Measurements from ENCODE around the gene FXN.

The FXN gene

DNA sequence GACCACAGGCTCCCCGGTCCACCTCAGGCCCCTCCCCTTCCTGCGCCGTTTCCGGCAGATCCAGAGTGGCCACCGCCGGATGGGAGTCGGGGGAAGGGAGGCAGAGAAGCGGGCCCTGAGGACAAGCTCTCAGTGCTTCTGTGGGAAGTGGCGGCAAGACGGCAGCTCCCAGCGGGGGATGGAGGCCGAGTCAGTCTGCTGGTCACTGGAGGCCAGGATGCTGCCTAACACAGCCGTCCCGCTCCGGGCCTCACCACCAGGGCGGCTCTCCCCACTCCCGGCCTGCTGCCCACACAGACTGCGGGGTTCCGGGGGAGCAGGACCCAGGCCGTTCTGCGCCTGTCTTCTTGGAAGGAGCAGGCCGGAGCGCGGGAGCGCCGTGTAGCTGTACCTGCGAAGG lies 31.4 kb downstream of the FXN start:
- DNase-seq: no peak
- TF ChIP-seq POLR2A (IDR thresholded peaks at IDR 0.05; ENCODE audit: low read length) (no peak), GATA1 (IDR thresholded peaks at IDR 0.05; ENCODE audit: low read depth, low read length) (no peak)

DNA sequence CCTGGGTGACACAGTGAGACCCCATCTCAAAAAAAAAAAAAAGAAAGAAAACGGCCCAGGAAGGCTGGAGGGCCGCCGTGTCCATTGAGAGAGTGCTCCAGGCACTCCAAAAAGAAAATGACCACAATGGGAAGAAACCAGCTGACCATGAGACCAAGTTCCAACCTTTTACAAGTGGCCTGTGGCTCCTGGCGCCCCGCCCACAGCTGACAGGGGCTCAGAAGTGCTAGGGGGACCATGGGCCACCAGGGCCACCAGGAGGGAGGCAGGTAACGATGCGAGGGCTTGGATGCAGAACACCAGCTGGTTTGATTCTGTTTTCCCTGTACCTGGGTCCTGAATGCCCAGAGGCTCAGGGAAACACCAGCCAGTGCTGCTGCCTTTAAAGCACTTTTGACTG lies 34.6 kb downstream of the FXN start:
- DNase-seq: no peak
- TF ChIP-seq POLR2A (IDR thresholded peaks at IDR 0.05; ENCODE audit: low read length): no peak
- no peak for TF ChIP-seq GATA1 (IDR thresholded peaks at IDR 0.05; ENCODE audit: low read depth, low read length)

DNA sequence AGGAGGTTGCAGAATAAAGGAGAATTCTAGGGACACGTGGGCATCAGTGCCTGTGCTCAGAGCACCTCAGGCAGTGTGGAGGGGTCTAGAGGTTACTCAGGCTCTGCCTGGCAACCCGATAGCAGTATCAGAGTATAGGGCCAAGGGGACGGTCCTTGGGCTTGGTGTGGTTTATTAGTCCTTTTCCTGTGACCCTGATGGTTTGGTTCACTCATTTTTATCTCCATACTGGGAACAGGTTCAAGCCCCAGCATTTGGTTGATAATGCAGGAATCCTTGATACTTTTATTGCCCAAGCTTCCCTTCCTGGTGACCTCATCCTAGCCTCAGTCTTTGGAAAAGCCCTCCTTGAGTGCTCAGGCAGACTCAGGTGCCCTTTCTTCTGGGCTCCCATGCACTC lies 35.5 kb downstream of the FXN start:
- DNase-seq: no peak
- no peak for TF ChIP-seq POLR2A (IDR thresholded peaks at IDR 0.05; ENCODE audit: low read length)
- TF ChIP-seq GATA1 (IDR thresholded peaks at IDR 0.05; ENCODE audit: low read depth, low read length): no peak

DNA sequence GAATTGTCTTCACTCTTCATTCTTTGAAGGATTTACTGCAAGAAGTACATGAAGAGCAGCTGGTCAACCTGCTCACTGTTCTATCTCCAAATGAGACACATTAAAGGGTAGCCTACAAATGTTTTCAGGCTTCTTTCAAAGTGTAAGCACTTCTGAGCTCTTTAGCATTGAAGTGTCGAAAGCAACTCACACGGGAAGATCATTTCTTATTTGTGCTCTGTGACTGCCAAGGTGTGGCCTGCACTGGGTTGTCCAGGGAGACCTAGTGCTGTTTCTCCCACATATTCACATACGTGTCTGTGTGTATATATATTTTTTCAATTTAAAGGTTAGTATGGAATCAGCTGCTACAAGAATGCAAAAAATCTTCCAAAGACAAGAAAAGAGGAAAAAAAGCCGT lies 37.6 kb downstream of the FXN start:
- TF ChIP-seq POLR2A (IDR thresholded peaks at IDR 0.05; ENCODE audit: low read length): no peak
- no peak for TF ChIP-seq GATA1 (IDR thresholded peaks at IDR 0.05; ENCODE audit: low read depth, low read length)
- DNase-seq: no peak

DNA sequence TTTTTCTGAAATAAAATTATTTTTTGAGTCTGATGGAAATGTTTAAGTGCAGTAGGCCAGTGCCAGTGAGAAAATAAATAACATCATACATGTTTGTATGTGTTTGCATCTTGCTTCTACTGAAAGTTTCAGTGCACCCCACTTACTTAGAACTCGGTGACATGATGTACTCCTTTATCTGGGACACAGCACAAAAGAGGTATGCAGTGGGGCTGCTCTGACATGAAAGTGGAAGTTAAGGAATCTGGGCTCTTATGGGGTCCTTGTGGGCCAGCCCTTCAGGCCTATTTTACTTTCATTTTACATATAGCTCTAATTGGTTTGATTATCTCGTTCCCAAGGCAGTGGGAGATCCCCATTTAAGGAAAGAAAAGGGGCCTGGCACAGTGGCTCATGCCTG lies 39.2 kb downstream of the FXN start:
- DNase-seq: no peak

DNA sequence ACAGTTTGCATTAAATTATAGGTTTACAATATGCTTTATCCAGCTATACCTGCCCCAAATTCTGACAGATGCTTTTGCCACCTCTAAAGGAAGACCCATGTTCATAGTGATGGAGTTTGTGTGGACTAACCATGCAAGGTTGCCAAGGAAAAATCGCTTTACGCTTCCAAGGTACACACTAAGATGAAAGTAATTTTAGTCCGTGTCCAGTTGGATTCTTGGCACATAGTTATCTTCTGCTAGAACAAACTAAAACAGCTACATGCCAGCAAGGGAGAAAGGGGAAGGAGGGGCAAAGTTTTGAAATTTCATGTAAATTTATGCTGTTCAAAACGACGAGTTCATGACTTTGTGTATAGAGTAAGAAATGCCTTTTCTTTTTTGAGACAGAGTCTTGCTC lies 41.0 kb downstream of the FXN start:
- TF ChIP-seq POLR2A (IDR thresholded peaks at IDR 0.05; ENCODE audit: low read length) (no peak), GATA1 (IDR thresholded peaks at IDR 0.05; ENCODE audit: low read depth, low read length) (no peak)
- no peak for DNase-seq

More for the DNA sequence above, 39.2 kb downstream of the FXN start:
- no peak for TF ChIP-seq GATA1 (IDR thresholded peaks at IDR 0.05; ENCODE audit: low read depth, low read length)
- no peak for TF ChIP-seq POLR2A (IDR thresholded peaks at IDR 0.05; ENCODE audit: low read length)

DNA sequence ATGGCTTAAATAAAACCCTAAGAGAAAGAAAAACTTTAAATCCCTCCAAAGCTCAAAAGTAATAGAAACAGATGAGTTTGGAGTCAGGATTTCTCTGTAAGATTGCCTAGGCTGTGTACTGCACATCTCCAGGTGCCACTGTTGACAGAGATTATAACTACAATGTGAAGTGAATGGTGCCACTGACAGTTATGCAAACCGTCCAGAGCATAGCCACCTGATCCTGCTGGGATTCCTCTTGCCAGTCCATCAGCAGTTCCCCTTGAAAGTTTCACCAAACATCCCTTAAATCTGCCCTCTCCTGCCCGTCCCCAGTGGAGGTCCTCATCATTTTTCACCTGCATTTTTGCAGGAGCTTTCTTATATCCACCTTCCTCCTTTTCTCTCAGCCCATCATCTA lies 42.5 kb downstream of the FXN start:
- no peak for DNase-seq
- TF ChIP-seq POLR2A (IDR thresholded peaks at IDR 0.05; ENCODE audit: low read length): no peak
- no peak for TF ChIP-seq GATA1 (IDR thresholded peaks at IDR 0.05; ENCODE audit: low read depth, low read length)

DNA sequence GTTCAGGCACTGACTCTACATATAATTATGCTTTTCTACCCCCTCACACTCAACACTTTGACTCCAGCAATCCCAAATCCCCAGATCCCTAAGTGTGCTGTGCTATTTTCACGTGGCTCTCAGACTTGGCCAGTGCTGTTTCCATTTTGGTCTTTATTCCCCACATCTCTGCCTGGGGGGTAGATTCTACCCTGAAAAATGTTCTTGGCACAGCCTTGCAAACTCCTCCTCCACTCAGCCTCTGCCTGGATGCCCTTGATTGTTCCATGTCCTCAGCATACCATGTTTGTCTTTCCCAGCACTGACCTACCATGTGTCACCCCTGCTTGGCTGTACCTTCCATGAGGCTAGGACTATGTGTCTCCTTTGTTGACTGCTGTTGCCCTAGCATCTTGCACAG lies 43.0 kb downstream of the FXN start:
- DNase-seq: no peak

DNA sequence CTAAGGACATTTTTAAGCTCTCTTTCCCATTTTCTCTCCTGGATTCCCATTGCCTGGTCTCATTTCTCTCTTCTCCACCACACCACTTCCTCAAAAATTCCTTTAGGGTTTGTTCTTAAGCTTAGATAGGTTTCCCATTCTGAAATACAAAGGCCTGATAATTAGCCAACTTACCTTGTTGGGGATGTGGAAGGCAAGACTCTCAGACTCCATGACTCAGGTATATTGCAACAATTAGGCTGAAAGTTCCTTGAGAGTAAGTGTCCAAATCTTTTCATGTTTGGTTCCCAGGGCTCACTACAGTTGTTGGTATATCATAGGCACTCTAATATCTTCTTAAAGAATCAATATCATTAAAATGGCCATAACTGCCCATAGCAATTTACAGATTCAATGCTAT lies 43.6 kb downstream of the FXN start:
- no peak for TF ChIP-seq GATA1 (IDR thresholded peaks at IDR 0.05; ENCODE audit: low read depth, low read length)
- no peak for TF ChIP-seq POLR2A (IDR thresholded peaks at IDR 0.05; ENCODE audit: low read length)
- DNase-seq: no peak

More for the DNA sequence above, 43.0 kb downstream of the FXN start:
- no peak for TF ChIP-seq POLR2A (IDR thresholded peaks at IDR 0.05; ENCODE audit: low read length)
- no peak for TF ChIP-seq GATA1 (IDR thresholded peaks at IDR 0.05; ENCODE audit: low read depth, low read length)

DNA sequence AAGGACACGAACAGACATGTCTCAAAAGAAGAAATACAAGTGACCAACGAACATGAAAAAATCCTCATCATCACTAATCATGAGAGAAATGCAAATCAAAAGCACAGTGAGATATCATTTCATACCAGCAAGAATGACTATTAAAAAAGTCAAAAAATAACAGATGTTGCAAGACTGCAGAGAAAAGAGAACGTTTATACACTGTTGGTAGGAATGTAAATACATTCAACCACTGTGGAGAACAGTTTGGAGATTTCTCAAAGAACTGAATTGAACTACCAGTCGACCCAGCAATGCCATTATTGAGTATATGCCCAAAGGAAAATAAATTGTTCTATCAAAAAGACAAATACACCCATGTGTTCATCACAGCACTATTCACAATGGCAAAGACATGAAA lies 45.7 kb downstream of the FXN start:
- no peak for DNase-seq
- TF ChIP-seq GATA1 (IDR thresholded peaks at IDR 0.05; ENCODE audit: low read depth, low read length): no peak
- TF ChIP-seq POLR2A (IDR thresholded peaks at IDR 0.05; ENCODE audit: low read length): no peak

DNA sequence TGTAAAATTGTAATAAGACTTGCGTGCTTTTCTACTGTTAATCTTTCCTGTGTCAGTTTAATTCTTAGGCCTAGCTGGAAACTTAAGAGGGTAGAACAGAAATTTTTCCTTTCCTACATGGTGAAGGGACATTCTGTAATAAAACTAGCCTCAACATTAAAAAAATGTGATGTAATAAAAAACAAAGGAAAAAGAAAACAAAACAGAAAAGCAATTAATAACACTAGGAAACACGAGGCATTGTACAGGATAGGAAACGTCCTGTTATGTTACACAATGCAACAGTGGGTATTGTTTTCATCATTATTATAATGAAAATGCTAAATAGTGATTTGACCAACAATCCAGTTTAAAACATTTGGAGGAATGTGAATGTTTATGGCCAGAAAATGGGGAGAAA lies 47.8 kb downstream of the FXN start:
- no peak for DNase-seq
- TF ChIP-seq GATA1 (IDR thresholded peaks at IDR 0.05; ENCODE audit: low read depth, low read length): no peak

DNA sequence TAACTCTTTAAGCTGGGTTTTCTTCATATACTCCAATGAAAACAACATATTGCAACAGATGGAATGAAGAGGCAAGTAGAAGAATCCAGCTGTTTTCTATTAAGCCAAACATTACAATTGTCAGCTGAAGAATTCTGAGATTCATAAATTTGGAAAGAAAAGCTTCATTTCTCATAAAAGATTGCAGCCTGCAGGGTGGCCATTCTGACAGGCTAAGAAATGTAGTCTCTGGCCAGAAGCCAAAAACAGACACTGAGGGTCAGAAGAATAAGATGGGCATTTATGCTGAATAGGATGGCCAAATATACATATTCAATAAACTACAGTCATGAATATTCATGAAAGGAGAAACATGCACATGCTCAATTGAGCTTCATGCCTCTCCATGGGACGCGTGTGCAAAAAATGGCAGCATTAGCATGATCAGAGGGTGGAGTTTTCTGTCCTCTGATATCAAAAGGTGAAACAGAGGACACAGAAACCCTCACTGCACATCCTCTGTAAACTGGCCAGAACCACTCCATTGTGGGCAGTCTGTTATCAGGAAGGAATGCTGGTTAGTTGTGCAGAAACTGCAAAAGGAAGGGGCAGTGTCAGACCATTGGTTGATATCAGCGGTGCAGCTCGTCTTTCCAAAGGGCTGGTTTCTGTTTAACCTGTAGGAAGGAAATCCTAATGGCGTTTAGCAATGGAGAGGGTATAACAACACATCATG lies 50.2 kb downstream of the FXN start:
- TF ChIP-seq POLR2A (IDR thresholded peaks at IDR 0.05; ENCODE audit: low read length) (no peak), GATA1 (IDR thresholded peaks at IDR 0.05; ENCODE audit: low read depth, low read length) (no peak)
- DNase-seq: no peak

DNA sequence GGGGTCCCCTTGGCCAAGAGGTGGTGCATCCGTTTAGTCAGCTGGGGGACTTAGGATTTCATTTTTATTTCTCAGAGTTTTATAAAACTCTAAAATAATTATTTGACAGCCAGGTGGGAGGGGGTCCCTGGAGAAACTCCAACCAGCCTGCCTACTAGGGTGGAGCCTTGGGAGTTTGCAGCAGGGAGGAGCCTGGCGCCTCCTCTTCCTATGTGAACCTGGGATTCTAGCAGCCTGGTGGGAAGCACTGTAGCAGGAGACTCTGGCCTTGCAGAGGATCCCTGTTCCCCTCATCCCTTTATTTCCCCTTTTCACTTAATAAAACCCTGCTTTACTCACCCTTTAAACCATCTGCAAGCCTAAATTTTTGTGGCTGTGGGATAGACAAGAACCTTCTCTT lies 50.8 kb downstream of the FXN start:
- no peak for DNase-seq
- no peak for TF ChIP-seq POLR2A (IDR thresholded peaks at IDR 0.05; ENCODE audit: low read length)
- TF ChIP-seq GATA1 (IDR thresholded peaks at IDR 0.05; ENCODE audit: low read depth, low read length): no peak

DNA sequence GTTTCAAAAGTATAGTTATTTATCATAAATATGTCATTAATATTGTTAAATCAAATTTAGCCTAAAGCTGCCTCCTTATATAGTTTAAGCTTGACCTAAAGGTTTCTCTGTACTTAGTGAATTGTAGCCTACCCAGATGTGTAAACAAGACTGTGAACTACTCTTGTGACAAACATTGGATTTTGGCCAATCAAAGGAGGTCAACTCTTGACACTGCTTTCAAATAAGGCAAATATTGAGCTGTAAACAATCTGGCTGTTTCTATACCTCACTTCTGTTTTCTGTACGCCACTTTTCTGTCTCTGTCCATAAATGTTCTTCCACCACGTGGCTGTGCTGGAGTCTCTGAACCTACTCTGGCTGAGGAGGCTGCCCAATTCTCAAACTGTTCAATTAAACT lies 51.2 kb downstream of the FXN start:
- TF ChIP-seq GATA1 (IDR thresholded peaks at IDR 0.05; ENCODE audit: low read depth, low read length) (no peak), POLR2A (IDR thresholded peaks at IDR 0.05; ENCODE audit: low read length) (no peak)
- DNase-seq: no peak

DNA sequence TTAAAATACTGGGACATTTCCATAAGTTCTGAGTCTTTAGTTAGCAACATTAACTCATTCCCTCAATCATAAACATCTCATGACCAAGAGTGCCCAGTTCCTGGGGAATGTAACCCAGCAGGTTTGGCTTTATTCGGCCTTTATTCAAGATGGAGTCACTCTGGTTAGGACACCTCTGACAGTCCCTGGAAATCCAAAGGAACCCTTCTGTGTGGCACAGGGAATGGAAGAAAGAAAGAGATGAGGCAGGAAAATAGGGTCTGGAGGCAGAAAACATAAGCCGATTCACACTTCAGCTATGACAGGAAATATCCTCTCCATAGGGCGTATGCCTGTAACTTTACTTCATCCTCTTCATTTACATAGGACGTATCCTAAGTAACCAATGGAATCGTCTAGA lies 53.5 kb downstream of the FXN start:
- DNase-seq: no peak
- no peak for TF ChIP-seq GATA1 (IDR thresholded peaks at IDR 0.05; ENCODE audit: low read depth, low read length)
- TF ChIP-seq POLR2A (IDR thresholded peaks at IDR 0.05; ENCODE audit: low read length): no peak

DNA sequence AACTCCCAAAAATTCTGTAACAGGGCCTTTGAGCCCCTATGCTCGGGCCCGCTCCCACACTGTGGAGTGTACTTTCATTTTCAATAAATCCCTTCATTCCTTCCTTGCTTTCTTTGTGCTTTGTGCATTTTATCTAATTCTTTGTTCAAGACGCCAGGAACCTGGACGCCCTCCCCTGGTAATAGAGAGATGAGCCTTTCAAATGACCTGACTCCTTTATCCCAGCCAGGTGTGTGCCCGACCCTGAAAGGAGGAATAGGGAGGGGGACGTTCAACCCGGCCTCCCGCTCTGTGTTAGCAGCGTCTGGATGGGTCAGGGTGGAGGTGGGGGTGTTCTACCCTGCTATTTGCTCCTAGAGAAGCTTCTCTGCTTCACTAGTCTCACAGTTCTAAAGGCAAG lies 53.9 kb downstream of the FXN start:
- no peak for DNase-seq
- TF ChIP-seq POLR2A (IDR thresholded peaks at IDR 0.05; ENCODE audit: low read length) (no peak), GATA1 (IDR thresholded peaks at IDR 0.05; ENCODE audit: low read depth, low read length) (no peak)
